BLaER1 treated with 17β-estradiol and CSF1 and Interleukin-3, amounts not matched to agents 10 nM and 100 nM (cell line): ENCODE measurements around the gene AHNAK.
A peak's percentile ranks its signal among the peaks of the same experiment; 100 is the strongest.

ENCODE experiments used
- H3K27ac ChIP-seq, 11 experiments: shearing (Covaris generic); formaldehyde crosslinking; 2 replicates each; pipeline ENCODE4 v1.8.1; 2022
- H3K27me3 ChIP-seq, 11 experiments: shearing (Covaris generic); formaldehyde crosslinking; 2 replicates each; pipeline ENCODE4 v1.8.1; 2022
- H3K36me3 ChIP-seq, 11 experiments: shearing (Covaris generic); formaldehyde crosslinking; 2 replicates each; pipeline ENCODE4 v1.8.1; 2022
- H3K4me1 ChIP-seq, 10 experiments: shearing (Covaris generic); formaldehyde crosslinking; 2 replicates each; pipeline ENCODE4 v1.8.1; 2022
- H3K4me2 ChIP-seq, 11 experiments: shearing (Covaris generic); formaldehyde crosslinking; 2 replicates each; pipeline ENCODE4 v1.8.1; 2022
- H3K4me3 ChIP-seq, 10 experiments: shearing (Covaris generic); formaldehyde crosslinking; 2 replicates each; pipeline ENCODE4 v1.8.1; 2022
- H3K9ac ChIP-seq, 11 experiments: shearing (Covaris generic); formaldehyde crosslinking; 2 replicates each; pipeline ENCODE4 v1.8.1; 2022
- H3K9me3 ChIP-seq, 11 experiments: shearing (Covaris generic); formaldehyde crosslinking; replicated peaks in 1 of 11; 2 replicates each; pipeline ENCODE4 v1.8.1; 2022
- H4K20me1 ChIP-seq, 11 experiments: shearing (Covaris generic); formaldehyde crosslinking; 2 replicates each; pipeline ENCODE4 v1.8.1; 2022
- Cebpa-rat ChIP-seq, 11 experiments: shearing (Covaris generic); IDR thresholded peaks; 2 replicates each; pipeline ENCODE4 v1.8.1; 2022

Gene AHNAK

GRCh38 chr11:62542750-62543567 lies 3.6 kb downstream of the AHNAK start:
- H3K4me3 ChIP-seq = peak overlapping the region in 6 of 10 experiments; percentile 32 to 95 (median 82); a peak in 11 of 20 replicates
- peaks cover 55 to 93% (median 76%) of the 10 kb centered on the region in 10 experiments for H3K4me1 ChIP-seq

DNA sequence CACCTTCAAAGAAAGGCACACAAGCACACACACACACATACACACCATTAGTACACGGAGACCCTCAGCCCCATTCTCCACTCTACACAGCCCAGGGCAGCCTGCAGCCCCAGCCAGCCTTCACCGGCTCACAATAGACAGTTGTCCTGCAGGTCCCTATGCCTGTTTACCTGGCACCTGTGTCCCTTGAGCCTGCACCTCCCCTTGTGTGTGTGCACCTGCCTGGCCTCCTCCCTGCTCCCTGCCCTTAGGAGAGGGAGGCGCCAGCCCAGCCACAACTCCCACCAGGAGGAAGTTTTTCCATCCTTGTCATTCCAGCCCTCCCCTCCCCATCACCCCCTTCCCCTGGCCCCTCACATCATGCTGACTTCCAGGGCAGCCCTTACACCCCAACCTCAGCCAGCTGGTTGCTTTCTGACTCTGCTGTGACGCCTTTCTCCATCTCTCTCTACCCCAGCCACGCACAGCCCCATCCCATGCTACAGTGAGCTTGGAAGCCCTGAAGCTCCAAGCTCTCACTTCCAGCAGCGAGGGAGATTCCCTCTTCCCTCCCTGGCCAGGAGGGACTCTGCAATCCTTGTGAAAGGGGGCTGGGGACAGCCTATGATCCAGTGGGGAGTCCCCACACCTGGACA lies 4.4 kb downstream of the AHNAK start:
- no peak for TF ChIP-seq Cebpa-rat (IDR thresholded peaks at IDR 0.05)
- H3K36me3 ChIP-seq = peaks cover 0 to 19% (median 0%) of the 10 kb centered on the region in 11 experiments; a peak in 6 of 22 replicates
- H3K27ac ChIP-seq = peak overlapping the region in 7 of 11 experiments; percentile 34 to 84 (median 76); a peak in 13 of 22 replicates
- H3K4me3 ChIP-seq = peak overlapping the region in 5 of 10 experiments; percentile 31 to 95 (median 86); a peak in 8 of 20 replicates
- H3K4me2 ChIP-seq = peak overlapping the region; percentile 48 to 100 (median 95); a peak in 21 of 22 replicates
- peaks cover 55 to 95% (median 76%) of the 10 kb centered on the region in 10 experiments for H3K4me1 ChIP-seq
- peaks cover 3 to 49% (median 44%) of the 10 kb centered on the region in 11 experiments for H3K27me3 ChIP-seq
- H3K9me3 ChIP-seq = no peaks in the 10 kb centered on the region
- peaks cover 4 to 83% (median 33%) of the 10 kb centered on the region in 11 experiments; a peak in 16 of 22 replicates for H4K20me1 ChIP-seq
- H3K9ac ChIP-seq = peak overlapping the region; percentile 0 to 96 (median 58); a peak in 15 of 22 replicates

More at GRCh38 chr11:62542750-62543567, 3.6 kb downstream of the AHNAK start:
- H3K36me3 ChIP-seq = peaks cover 0 to 12% (median 0%) of the 10 kb centered on the region in 11 experiments; a peak in 6 of 22 replicates
- peak overlapping the region in 8 of 11 experiments; percentile 10 to 84 (median 68); a peak in 15 of 22 replicates for H3K27ac ChIP-seq
- peaks cover 10 to 56% (median 51%) of the 10 kb centered on the region in 11 experiments for H3K27me3 ChIP-seq
- no peaks in the 10 kb centered on the region for H3K9me3 ChIP-seq
- H3K4me2 ChIP-seq = peak overlapping the region; percentile 48 to 100 (median 95)
- no peak for TF ChIP-seq Cebpa-rat (IDR thresholded peaks at IDR 0.05)
- H3K9ac ChIP-seq = peak overlapping the region; percentile 0 to 96 (median 58); a peak in 18 of 22 replicates
- H4K20me1 ChIP-seq = peaks cover 4 to 76% (median 37%) of the 10 kb centered on the region in 11 experiments; a peak in 16 of 22 replicates

DNA sequence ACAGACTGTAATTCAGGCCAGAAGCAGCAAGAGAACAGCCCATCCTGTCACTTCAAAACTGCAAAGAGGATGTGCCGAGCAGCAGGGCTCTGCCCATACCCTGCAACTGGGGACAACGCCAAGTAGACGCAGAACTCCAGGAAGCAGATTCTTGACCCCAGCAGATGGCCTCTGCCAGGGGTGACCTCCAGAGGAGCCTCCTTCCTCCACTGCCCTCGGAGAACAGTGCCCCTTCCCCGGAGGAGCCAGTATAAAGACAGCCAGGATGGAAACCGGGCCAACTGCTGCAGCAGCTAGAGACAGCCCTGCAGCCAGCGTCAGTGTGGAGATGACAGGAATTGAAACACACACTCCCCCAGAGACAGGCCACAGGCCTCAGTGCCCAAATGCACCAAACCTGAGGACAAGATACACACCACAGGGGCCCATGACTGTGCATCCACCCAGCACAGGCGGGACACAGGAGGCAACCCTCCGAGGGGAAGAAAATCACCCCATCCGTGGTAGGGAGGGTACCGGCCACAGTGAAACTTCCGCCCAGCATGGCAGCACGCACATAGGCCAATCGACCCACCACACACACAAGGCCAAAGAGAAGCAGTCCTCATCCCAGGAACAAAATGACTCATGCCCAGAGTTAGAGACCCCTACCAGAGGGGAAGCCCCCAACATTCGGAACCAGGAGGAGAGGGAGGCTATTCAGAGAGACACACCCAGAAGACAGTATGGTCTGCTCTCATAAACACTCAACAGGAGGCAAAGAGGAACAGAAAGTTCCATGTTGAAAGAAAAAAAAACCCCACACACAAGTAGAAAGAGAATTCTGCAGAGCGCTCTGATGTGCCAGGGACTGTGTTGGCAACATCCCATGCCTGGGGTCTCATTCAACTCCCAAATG lies 5.6 kb downstream of the AHNAK start:
- peaks cover 0 to 31% (median 0%) of the 10 kb centered on the region in 11 experiments; a peak in 8 of 22 replicates for H3K36me3 ChIP-seq
- no peaks in the 10 kb centered on the region for H3K9me3 ChIP-seq
- H3K4me2 ChIP-seq = peak overlapping the region in 10 of 11 experiments; percentile 38 to 100 (median 94); a peak in 18 of 22 replicates
- H3K27me3 ChIP-seq = peaks cover 0 to 37% (median 32%) of the 10 kb centered on the region in 11 experiments; a peak in 16 of 22 replicates
- peaks cover 49 to 84% (median 71%) of the 10 kb centered on the region in 10 experiments for H3K4me1 ChIP-seq
- TF ChIP-seq Cebpa-rat (IDR thresholded peaks at IDR 0.05) = no peak
- peaks cover 4 to 95% (median 23%) of the 10 kb centered on the region in 11 experiments; a peak in 16 of 22 replicates for H4K20me1 ChIP-seq
- H3K9ac ChIP-seq = peak overlapping the region in 7 of 11 experiments; percentile 27 to 96 (median 62); a peak in 12 of 22 replicates
- H3K4me3 ChIP-seq = peak overlapping the region in 5 of 10 experiments; percentile 12 to 92 (median 36); a peak in 8 of 20 replicates
- peak overlapping the region in 8 of 11 experiments; percentile 7 to 84 (median 64); a peak in 14 of 22 replicates for H3K27ac ChIP-seq

GRCh38 chr11:62539238-62539925 lies 7.2 kb downstream of the AHNAK start:
- Histone ChIP-seq H4K20me1 (peaks cover 0 to 99% (median 9%) of the 10 kb centered on the region in 11 experiments; a peak in 12 of 22 replicates), H3K27ac (peak overlapping the region in 4 of 11 experiments; percentile 13 to 84 (median 60); a peak in 7 of 22 replicates), H3K4me2 (peak overlapping the region; percentile 32 to 100 (median 89)), H3K9me3 (no peaks in the 10 kb centered on the region), H3K4me1 (peaks cover 32 to 74% (median 62%) of the 10 kb centered on the region in 10 experiments), H3K27me3 (peaks cover 0 to 20% (median 16%) of the 10 kb centered on the region in 11 experiments; a peak in 16 of 22 replicates), H3K36me3 (peaks cover 0 to 47% (median 0%) of the 10 kb centered on the region in 11 experiments; a peak in 11 of 22 replicates), H3K9ac (peak overlapping the region in 7 of 11 experiments; percentile 5 to 96 (median 62); a peak in 10 of 22 replicates), H3K4me3 (peak overlapping the region in 4 of 10 experiments; percentile 15 to 92 (median 30); a peak in 5 of 20 replicates)
- no peak for TF ChIP-seq Cebpa-rat (IDR thresholded peaks at IDR 0.05)

DNA sequence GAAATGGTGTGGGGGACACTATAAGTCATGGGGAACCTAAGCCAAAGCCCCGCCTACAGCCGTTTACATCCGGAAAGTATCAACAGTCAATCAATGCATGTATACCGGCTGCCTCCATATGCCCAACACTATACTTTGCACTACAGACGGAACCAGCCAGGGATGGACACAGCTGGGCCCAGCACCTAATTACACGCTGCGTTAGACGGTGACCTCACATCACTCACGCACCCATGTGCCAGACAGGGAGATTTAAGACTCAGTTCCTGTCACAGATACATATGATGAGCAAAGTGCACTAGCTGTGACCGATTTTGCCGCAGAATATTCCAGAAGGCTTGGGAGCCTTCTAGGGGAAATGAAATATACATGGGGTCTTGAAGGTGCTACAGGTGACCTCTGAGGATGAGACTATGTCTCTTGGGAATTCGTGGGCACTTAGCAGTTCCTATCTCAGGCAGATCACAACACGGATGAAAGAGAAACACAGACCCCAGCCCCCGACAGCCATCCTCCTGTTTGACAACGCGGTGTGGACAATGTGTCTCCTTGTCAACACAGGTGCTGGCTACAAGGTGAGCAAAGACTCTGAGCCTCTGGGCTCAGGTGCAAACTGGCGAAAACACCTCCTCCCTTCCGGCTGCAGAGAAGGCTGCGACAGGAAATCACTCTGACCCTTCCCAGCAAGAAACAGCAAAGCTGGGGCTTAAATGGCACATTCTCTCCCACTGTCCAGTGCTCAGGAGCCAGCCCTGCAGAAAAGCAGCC lies 8.0 kb downstream of the AHNAK start:
- Histone ChIP-seq H3K4me1 (peaks cover 29 to 66% (median 56%) of the 10 kb centered on the region in 10 experiments), H3K9ac (peak overlapping the region in 6 of 11 experiments; percentile 5 to 61 (median 48); a peak in 7 of 22 replicates), H3K9me3 (no peaks in the 10 kb centered on the region), H3K4me2 (peak overlapping the region; percentile 32 to 100 (median 65)), H4K20me1 (peaks cover 0 to 100% (median 7%) of the 10 kb centered on the region in 11 experiments; a peak in 12 of 22 replicates), H3K4me3 (no peak overlapping the region), H3K27ac (peak overlapping the region in 3 of 11 experiments; percentile 2 to 44 (median 38); a peak in 4 of 22 replicates), H3K27me3 (peaks cover 0 to 13% (median 8%) of the 10 kb centered on the region in 11 experiments; a peak in 16 of 22 replicates), H3K36me3 (peaks cover 0 to 55% (median 0%) of the 10 kb centered on the region in 11 experiments; a peak in 11 of 22 replicates)
- no peak for TF ChIP-seq Cebpa-rat (IDR thresholded peaks at IDR 0.05)

- H3K27ac ChIP-seq = no peak overlapping the region
- H3K4me1 ChIP-seq = peaks cover 20 to 44% (median 36%) of the 10 kb centered on the region in 10 experiments
- H3K36me3 ChIP-seq = peaks cover 0 to 77% (median 0%) of the 10 kb centered on the region in 11 experiments; a peak in 11 of 22 replicates
- H3K4me2 ChIP-seq = no peak overlapping the region
- no peak overlapping the region for H3K9ac ChIP-seq
- TF ChIP-seq Cebpa-rat (IDR thresholded peaks at IDR 0.05) = no peak
- H3K9me3 ChIP-seq = no peaks in the 10 kb centered on the region
- no peaks in the 10 kb centered on the region for H3K27me3 ChIP-seq
- peaks cover 0 to 100% (median 4%) of the 10 kb centered on the region in 11 experiments; a peak in 10 of 22 replicates for H4K20me1 ChIP-seq
- H3K4me3 ChIP-seq = no peak overlapping the region
Measured at GRCh38 chr11:62536301-62536957, 10.2 kb downstream of the AHNAK start.
